Loucy (cell line): ENCODE results near the gene PEX11B.
"Not testable (repeated sequence)": the region's sequence is repeated elsewhere in the genome, so short reads cannot be mapped to it uniquely, and the experiment has no call there.

Experiments
- H2AFZ ChIP-seq: fragments of 200-600 bp; sonication (generic); 2 replicates; pipeline ENCODE4 v1.6.0; 2016; ENCODE audit warnings: antibody characterized with exemption, mild to moderate bottlenecking, low read length, moderate library complexity
- H3F3A ChIP-seq: fragments of 200-600 bp; 2 replicates; pipeline ENCODE4 v1.6.0; 2016; ENCODE audit warnings: antibody characterized with exemption, low read depth, mild to moderate bottlenecking
- H3K27me3 ChIP-seq: fragments of 200-600 bp; sonication (generic); 2 replicates; pipeline ENCODE4 v1.6.1; 2014; ENCODE audit warnings: low read length, mild to moderate bottlenecking; ENCODE audit not compliant: insufficient read depth, poor library complexity, severe bottlenecking
- H3K36me3 ChIP-seq: fragments of 200-600 bp; sonication (generic); 2 replicates; pipeline ENCODE4 v1.6.1; 2016; ENCODE audit warnings: low read length; ENCODE audit not compliant: insufficient read depth
- H3K4me1 ChIP-seq: fragments of 200-600 bp; sonication (generic); 2 replicates; pipeline ENCODE4 v1.5.1; 2014; ENCODE audit warnings: low read length, mild to moderate bottlenecking; ENCODE audit not compliant: insufficient read depth, poor library complexity, severe bottlenecking
- H3K4me2 ChIP-seq: fragments of 200-600 bp; sonication (generic); 2 replicates; pipeline ENCODE4 v1.6.0; 2014; ENCODE audit warnings: antibody characterized with exemption, low read length, low read depth, mild to moderate bottlenecking; ENCODE audit not compliant: poor library complexity, severe bottlenecking
- H3K4me3 ChIP-seq: fragments of 200-600 bp; sonication (generic); 2 replicates; pipeline ENCODE4 v1.5.1; 2014; ENCODE audit warnings: low read length, mild to moderate bottlenecking, mixed read lengths; ENCODE audit not compliant: poor library complexity, severe bottlenecking
- H3K79me2 ChIP-seq: fragments of 200-600 bp; sonication (generic); 2 replicates; pipeline ENCODE4 v1.6.1; 2014; ENCODE audit warnings: low read length; ENCODE audit not compliant: insufficient read depth
- H3K9ac ChIP-seq: fragments of 200-600 bp; sonication (generic); 2 replicates; pipeline ENCODE4 v1.6.0; 2014; ENCODE audit warnings: mild to moderate bottlenecking, low read depth, low read length, moderate library complexity; ENCODE audit not compliant: poor library complexity, severe bottlenecking
- H3K9me2 ChIP-seq: fragments of 200-600 bp; sonication (generic); replicated peaks from 2 replicates; pipeline ENCODE4 v1.6.1; 2016; ENCODE audit warnings: low read depth, low read length, mixed read lengths
- H3K9me3 ChIP-seq: fragments of 200-600 bp; sonication (generic); 2 replicates; pipeline ENCODE4 v1.6.1; 2014; ENCODE audit warnings: mild to moderate bottlenecking, antibody characterized with exemption, low read length, low read depth; ENCODE audit not compliant: insufficient read depth
- H4K20me1 ChIP-seq: fragments of 200-600 bp; sonication (generic); 2 replicates; pipeline ENCODE4 v1.6.0; 2014; ENCODE audit warnings: antibody characterized with exemption, low read length, mild to moderate bottlenecking; ENCODE audit not compliant: insufficient read depth, poor library complexity, severe bottlenecking
- EZH2phosphoT487 ChIP-seq: fragments of 200-600 bp; IDR thresholded peaks from 2 replicates; pipeline ENCODE4 v1.6.1; 2018; ENCODE audit warnings: antibody characterized with exemption, mild to moderate bottlenecking, moderate library complexity, borderline replicate concordance
- TF ChIP-seq, protein P1 (sequence below): fragments of 200-600 bp; sonication (generic); conservative IDR thresholded peaks from 2 replicates; pipeline ENCODE4 v1.5.1; 2014; ENCODE audit warnings: mild to moderate bottlenecking, antibody characterized with exemption, low read length

Gene PEX11B

DNA sequence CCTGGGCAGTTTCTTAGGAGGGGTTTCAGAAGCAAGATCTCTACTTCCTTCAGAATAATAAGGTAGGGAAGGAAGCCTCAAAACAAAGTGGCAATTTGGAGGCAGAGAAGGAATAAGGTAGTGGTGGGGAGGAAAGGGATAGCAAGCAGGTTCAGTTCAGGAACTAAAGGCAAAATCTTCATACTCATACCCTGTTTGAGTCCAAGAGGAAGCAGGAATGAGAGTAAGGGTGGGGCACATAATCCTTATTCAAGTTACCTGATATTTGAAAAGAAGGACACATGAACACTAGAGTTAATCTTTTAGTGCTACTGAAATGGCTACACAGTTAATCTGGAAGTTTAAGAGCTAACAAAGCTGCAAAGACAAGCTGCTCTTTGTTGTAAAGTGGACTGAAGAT is 17.2 kb upstream of the PEX11B start:
- Histone ChIP-seq H3K4me3 (no peak overlapping the region), H3K27me3 (no peaks in the 10 kb centered on the region), H3K4me1 (no peaks in the 10 kb centered on the region), H3K9ac (no peak overlapping the region), H3K36me3 (peaks cover 35% of the 10 kb centered on the region; the same call in 1 of the 2 replicates), H3K79me2 (no peaks in the 10 kb centered on the region), H4K20me1 (no peaks in the 10 kb centered on the region), H3K9me2 (no peaks in the 10 kb centered on the region), H2AFZ (no peak overlapping the region), H3K4me2 (no peak overlapping the region), H3F3A (no peaks in the 10 kb centered on the region), H3K9me3 (no peaks in the 10 kb centered on the region)
- no peak for TF ChIP-seq EZH2phosphoT487
- TF ChIP-seq, protein P1, sequence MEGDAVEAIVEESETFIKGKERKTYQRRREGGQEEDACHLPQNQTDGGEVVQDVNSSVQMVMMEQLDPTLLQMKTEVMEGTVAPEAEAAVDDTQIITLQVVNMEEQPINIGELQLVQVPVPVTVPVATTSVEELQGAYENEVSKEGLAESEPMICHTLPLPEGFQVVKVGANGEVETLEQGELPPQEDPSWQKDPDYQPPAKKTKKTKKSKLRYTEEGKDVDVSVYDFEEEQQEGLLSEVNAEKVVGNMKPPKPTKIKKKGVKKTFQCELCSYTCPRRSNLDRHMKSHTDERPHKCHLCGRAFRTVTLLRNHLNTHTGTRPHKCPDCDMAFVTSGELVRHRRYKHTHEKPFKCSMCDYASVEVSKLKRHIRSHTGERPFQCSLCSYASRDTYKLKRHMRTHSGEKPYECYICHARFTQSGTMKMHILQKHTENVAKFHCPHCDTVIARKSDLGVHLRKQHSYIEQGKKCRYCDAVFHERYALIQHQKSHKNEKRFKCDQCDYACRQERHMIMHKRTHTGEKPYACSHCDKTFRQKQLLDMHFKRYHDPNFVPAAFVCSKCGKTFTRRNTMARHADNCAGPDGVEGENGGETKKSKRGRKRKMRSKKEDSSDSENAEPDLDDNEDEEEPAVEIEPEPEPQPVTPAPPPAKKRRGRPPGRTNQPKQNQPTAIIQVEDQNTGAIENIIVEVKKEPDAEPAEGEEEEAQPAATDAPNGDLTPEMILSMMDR = no peak

DNA sequence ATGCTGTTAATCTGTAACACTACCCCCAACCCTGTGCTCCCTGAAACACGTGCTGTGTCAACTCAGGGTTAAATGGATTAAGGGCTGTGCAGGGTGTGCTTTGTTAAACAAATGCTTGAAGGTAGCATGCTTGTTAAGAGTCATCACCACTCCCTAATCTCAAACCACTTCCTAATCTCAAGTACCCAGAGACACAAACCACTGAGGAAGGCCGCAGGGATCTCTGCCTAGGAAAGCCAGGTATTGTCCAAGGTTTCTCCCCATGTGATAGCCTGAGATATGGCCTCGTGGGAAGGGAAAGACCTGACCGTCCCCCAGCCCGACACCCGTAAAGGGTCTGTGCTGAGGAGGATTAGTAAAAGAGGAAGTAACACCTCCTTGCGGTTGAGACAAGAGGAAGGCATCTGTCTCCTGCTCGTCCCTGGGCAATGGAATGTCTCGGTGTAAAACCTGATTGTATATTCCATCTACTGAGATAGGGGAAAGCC is 14.0 kb upstream of the PEX11B start:
- not testable (repeated sequence) for H3K27me3 ChIP-seq

DNA sequence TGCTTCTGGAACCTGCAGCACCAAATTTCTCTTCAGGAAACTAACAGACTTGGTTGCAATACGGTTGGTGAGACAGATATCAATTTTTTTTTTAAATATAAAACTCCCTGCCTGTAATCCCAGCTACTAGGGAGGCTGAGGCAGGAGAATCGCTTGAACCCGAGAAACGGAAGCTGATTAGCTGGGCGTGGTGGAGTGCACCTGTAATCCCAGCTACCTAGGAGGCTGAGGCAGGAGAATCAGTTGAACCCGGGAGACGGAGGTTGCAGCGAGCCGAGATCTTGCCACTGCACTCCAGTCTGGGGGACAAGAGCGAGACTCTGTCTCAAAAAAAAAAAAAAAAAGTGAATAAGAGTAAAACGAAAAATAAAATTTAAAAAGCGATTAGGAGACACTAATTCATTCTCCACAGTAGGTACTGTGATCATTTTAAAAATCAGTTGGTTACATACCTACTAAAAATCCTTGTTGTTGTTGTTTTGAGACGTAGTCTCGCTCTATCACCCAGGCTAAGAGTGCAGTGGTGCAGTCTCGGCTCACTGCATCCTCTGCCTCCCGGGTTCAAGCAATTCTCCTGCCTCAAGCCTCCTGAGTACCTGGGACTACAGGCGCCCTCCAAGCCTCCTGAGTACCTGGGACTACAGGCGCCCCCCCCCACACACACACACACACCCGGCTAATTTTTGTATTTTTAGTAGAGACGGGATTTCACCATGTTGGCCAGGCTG is 9.6 kb upstream of the PEX11B start:
- Histone ChIP-seq H3K4me1 (peaks cover 18% of the 10 kb centered on the region), H3F3A (0 out of 2 replicates have a peak, but pooled peaks cover 3% of the 10 kb centered on the region), H3K9me3 (no peaks in the 10 kb centered on the region), H3K4me3 (peak overlapping the region; percentile 99), H3K36me3 (peaks cover 6% of the 10 kb centered on the region; the same call in 1 of the 2 replicates), H3K27me3 (no peaks in the 10 kb centered on the region), H3K4me2 (peak overlapping the region; percentile 83), H3K9ac (peak overlapping the region; percentile 100), H4K20me1 (peaks cover 14% of the 10 kb centered on the region), H2AFZ (peak overlapping the region; percentile 73), H3K9me2 (no peaks in the 10 kb centered on the region), H3K79me2 (peaks cover 31% of the 10 kb centered on the region)
- no peak for TF ChIP-seq EZH2phosphoT487
- TF ChIP-seq, protein P1 = no peak

More for the DNA sequence above, 14.0 kb upstream of the PEX11B start:
- not testable (repeated sequence) for H3K9me3 ChIP-seq, H3K9me2 ChIP-seq, H2AFZ ChIP-seq, H3K9ac ChIP-seq, H3K4me1 ChIP-seq, H3K4me2 ChIP-seq, H4K20me1 ChIP-seq, H3K4me3 ChIP-seq, H3F3A ChIP-seq
- H3K79me2 ChIP-seq = peaks cover 14% of the 10 kb centered on the region
- peaks cover 32% of the 10 kb centered on the region; the same call in 1 of the 2 replicates for H3K36me3 ChIP-seq
